ENCODE data around the gene ANKH.

ANKH gene

DNA sequence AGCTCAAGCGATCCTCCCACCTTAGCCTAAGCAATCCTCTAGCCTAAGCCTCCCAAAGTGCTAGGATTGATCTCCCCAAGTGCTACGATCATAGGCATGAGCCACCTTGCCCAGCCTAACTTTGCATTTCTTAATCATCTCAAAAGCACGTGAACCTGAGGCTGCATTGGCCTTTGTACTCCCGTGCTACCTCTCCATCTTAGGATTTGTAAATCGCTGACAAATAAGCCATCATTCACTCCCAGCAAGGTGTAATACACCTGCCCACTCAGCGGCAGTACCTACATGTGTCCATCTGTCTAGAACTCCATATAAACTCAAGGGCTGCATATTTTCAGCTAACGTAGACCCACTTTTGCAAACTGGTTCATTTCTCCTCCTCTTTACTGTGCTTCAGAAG is 2.8 kb downstream of the ANKH start:
- H3K4me1 ChIP-seq (ENCODE audit: insufficient read depth, low read length) = peaks cover 2% of the 10 kb centered on the region; the same call in 1 of the 2 replicates

DNA sequence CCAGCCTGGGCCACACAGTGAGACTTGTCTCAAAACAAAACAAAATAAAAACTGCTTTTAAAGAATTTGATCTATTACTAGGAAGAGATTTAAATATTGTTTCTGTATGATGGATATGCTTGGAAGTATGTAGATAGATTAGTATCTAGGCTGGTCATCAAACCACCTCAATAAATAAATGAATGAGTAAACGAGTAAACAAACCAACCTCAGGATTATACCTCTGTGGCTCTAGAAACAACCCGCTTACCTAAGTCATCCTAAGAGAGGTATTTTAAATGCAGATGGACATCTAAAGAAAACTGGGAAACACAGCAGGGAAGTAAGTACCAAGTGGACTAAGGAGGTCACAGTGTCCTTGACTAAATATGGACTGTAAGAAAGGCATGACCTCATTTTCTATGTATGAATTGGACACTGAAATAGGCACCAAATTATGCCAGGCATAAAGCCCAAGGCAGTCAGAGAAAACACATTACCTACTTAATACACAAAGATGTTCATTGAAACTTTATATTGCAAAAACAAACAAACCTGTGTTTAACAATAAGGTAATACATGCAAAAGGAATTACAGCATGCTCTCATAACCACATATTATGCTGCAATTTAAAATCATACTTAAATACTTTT is 7.3 kb downstream of the ANKH start:
- Histone ChIP-seq H3K36me3 (ENCODE audit: insufficient read depth, low read depth, low read length) (no peaks in the 10 kb centered on the region), H3K4me3 (ENCODE audit: low read length) (no peak overlapping the region), H3K27ac (ENCODE audit: low read length) (no peak overlapping the region), H3K27me3 (ENCODE audit: insufficient read depth, low read length) (peaks cover 11% of the 10 kb centered on the region), H3K9ac (ENCODE audit: low read depth, low read length) (no peak overlapping the region), H3K4me1 (ENCODE audit: insufficient read depth, low read length) (no peaks in the 10 kb centered on the region), H3K9me3 (ENCODE audit: insufficient read depth, low read depth, low read length) (no peaks in the 10 kb centered on the region)

More for the DNA sequence above, 2.8 kb downstream of the ANKH start:
- Histone ChIP-seq H3K27ac (ENCODE audit: low read length) (no peak overlapping the region), H3K36me3 (ENCODE audit: insufficient read depth, low read depth, low read length) (no peaks in the 10 kb centered on the region), H3K4me3 (ENCODE audit: low read length) (no peak overlapping the region), H3K9ac (ENCODE audit: low read depth, low read length) (no peak overlapping the region), H3K9me3 (ENCODE audit: insufficient read depth, low read depth, low read length) (no peaks in the 10 kb centered on the region), H3K27me3 (ENCODE audit: insufficient read depth, low read length) (peaks cover 47% of the 10 kb centered on the region)

DNA sequence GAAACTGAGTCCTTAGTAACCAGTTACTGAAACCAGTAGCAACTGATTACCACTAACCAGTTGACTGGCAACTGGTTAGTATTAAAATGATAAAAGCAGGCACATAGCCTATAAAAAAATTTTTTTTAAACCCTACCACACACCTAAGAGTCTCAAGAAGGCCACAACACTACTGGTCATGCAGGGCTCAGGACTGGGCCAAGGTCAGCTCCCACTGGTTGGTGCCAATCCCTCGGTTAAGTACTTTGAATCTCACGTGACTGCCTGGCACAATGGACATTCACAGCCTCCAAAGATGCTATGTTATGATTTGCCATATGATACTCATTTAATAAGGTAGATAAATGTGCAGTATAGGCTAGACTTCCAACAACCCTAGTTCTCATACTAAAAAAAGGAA is 8.5 kb downstream of the ANKH start:
- H3K27me3 ChIP-seq (ENCODE audit: insufficient read depth, low read length) = no peaks in the 10 kb centered on the region
- H3K4me3 ChIP-seq (ENCODE audit: low read length) = no peak overlapping the region
- H3K27ac ChIP-seq (ENCODE audit: low read length) = no peak overlapping the region
- no peaks in the 10 kb centered on the region for H3K36me3 ChIP-seq (ENCODE audit: insufficient read depth, low read depth, low read length)
- no peaks in the 10 kb centered on the region for H3K4me1 ChIP-seq (ENCODE audit: insufficient read depth, low read length)
- H3K9me3 ChIP-seq (ENCODE audit: insufficient read depth, low read depth, low read length) = no peaks in the 10 kb centered on the region
- H3K9ac ChIP-seq (ENCODE audit: low read depth, low read length) = no peak overlapping the region

DNA sequence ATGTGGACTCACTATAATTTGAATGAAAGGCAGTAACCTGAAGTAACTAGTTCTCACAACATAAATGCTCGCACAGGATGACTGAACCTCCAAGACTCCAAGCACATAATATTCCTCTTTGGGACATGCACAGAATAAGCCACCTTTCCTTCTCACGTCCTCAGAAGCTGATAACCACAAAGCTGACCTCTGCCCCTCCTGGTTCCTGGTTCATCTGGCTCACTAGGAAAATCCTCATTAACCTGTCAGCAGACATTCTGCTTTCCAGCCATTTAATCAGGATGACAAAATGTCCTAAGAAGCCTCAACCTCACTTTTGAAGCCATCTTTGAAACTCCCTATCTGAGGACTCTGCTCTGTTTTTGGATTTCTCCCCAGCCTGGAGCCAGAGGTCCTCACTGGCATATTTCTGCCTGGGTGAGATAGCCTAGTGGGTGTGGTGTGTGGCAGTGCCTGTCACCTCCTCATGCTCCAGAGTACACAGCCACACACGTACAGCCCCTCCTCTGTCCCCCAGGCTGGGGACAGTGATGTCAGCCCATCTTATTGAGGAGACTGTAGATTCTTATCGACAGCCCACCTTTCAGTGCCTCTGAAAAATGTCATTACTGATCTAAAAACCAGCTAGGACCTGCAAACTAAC is 10.3 kb downstream of the ANKH start:
- Histone ChIP-seq H3K4me1 (ENCODE audit: insufficient read depth, low read length) (no peaks in the 10 kb centered on the region), H3K4me3 (ENCODE audit: low read length) (no peak overlapping the region), H3K9ac (ENCODE audit: low read depth, low read length) (no peak overlapping the region), H3K27ac (ENCODE audit: low read length) (no peak overlapping the region), H3K27me3 (ENCODE audit: insufficient read depth, low read length) (no peaks in the 10 kb centered on the region), H3K36me3 (ENCODE audit: insufficient read depth, low read depth, low read length) (no peaks in the 10 kb centered on the region), H3K9me3 (ENCODE audit: insufficient read depth, low read depth, low read length) (no peaks in the 10 kb centered on the region)

DNA sequence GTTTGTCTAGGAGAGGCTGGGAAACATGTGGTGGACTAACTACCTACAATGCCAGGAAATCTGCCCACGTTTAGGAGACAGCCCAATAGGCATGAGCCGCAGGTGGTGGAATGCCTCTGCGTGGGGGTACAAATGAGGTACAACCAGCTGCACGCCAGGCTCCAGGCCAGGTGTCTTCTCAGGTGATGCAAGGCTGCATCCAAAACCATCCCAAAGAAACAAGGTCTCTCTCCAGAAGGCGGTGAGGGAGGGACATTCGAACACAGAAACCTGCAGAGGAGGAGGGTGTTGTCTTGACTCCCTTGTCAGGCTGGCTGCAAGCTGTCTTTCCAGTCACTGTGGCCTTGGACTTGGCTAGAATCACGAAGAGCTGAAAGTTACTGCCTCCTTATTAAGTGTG is 11.6 kb downstream of the ANKH start:
- H3K27ac ChIP-seq (ENCODE audit: low read length) = no peak overlapping the region
- no peaks in the 10 kb centered on the region for H3K4me1 ChIP-seq (ENCODE audit: insufficient read depth, low read length)
- no peaks in the 10 kb centered on the region for H3K27me3 ChIP-seq (ENCODE audit: insufficient read depth, low read length)
- no peak overlapping the region for H3K9ac ChIP-seq (ENCODE audit: low read depth, low read length)
- H3K9me3 ChIP-seq (ENCODE audit: insufficient read depth, low read depth, low read length) = no peaks in the 10 kb centered on the region
- H3K4me3 ChIP-seq (ENCODE audit: low read length) = no peak overlapping the region
- no peaks in the 10 kb centered on the region for H3K36me3 ChIP-seq (ENCODE audit: insufficient read depth, low read depth, low read length)

DNA sequence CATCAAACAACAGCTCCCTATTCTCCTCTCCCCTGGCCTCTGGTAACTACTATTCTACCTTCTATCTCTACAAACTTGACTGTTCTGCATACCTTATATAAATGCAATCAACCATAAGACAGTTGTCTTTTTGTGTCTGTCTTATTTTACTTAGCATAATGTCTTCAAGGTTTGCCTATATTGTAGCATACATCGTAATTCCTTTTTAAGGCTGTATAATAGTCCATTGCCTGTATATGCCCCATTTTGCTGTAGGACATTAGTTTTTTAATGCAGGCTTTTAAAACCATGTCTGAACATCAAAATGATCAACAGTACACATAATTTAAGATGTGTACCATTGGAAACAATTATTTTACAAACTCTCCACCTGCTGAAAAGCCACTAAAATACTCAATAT is 12.4 kb downstream of the ANKH start:
- Histone ChIP-seq H3K4me1 (ENCODE audit: insufficient read depth, low read length) (no peaks in the 10 kb centered on the region), H3K9ac (ENCODE audit: low read depth, low read length) (no peak overlapping the region), H3K27ac (ENCODE audit: low read length) (no peak overlapping the region), H3K36me3 (ENCODE audit: insufficient read depth, low read depth, low read length) (no peaks in the 10 kb centered on the region), H3K9me3 (ENCODE audit: insufficient read depth, low read depth, low read length) (no peaks in the 10 kb centered on the region), H3K4me3 (ENCODE audit: low read length) (no peak overlapping the region), H3K27me3 (ENCODE audit: insufficient read depth, low read length) (no peaks in the 10 kb centered on the region)

DNA sequence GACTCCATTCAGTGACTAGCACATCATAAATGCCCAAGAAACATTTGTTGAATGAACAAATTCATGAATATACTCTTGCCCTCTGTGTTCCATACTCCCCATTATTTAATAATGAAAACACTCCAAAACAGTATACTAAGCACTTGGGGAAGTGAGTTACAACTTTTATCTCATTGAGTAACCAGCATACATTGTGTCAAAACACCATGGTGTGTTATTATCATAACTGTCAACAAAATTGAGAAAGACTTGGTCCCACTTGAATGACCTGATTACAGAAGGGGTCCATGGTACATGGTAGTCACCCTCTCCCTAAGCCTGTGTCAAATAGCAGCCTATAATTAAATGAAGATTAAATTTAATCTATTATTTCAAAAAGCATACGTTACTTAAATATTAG is 16.2 kb downstream of the ANKH start:
- peaks cover 9% of the 10 kb centered on the region for H3K4me1 ChIP-seq (ENCODE audit: insufficient read depth, low read length)
- H3K9ac ChIP-seq (ENCODE audit: low read depth, low read length) = no peak overlapping the region
- H3K27me3 ChIP-seq (ENCODE audit: insufficient read depth, low read length) = no peaks in the 10 kb centered on the region
- H3K36me3 ChIP-seq (ENCODE audit: insufficient read depth, low read depth, low read length) = no peaks in the 10 kb centered on the region
- no peak overlapping the region for H3K4me3 ChIP-seq (ENCODE audit: low read length)
- no peak overlapping the region for H3K27ac ChIP-seq (ENCODE audit: low read length)
- no peaks in the 10 kb centered on the region for H3K9me3 ChIP-seq (ENCODE audit: insufficient read depth, low read depth, low read length)

DNA sequence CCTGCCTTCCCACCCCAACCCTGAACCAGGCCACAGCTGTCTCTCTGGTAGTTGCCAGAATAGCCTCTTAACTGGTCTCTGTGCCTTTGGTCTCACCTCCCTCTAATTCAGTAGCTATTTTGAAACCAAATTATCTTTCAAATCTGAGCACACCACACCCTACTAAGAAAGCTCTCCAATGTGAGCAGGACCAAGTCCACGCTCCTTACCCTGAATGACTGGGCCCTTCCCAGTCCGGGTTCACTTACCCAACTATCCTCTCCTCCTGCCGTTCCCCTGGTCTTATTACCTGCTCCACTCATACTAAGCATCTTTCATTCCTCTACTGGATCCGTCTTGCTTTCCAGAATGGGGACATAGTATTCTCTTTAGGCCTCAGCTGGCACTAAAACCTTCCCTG is 16.8 kb downstream of the ANKH start:
- Histone ChIP-seq H3K36me3 (ENCODE audit: insufficient read depth, low read depth, low read length) (no peaks in the 10 kb centered on the region), H3K4me1 (ENCODE audit: insufficient read depth, low read length) (peaks cover 12% of the 10 kb centered on the region), H3K4me3 (ENCODE audit: low read length) (no peak overlapping the region), H3K27me3 (ENCODE audit: insufficient read depth, low read length) (no peaks in the 10 kb centered on the region), H3K27ac (ENCODE audit: low read length) (no peak overlapping the region), H3K9me3 (ENCODE audit: insufficient read depth, low read depth, low read length) (no peaks in the 10 kb centered on the region), H3K9ac (ENCODE audit: low read depth, low read length) (no peak overlapping the region)

DNA sequence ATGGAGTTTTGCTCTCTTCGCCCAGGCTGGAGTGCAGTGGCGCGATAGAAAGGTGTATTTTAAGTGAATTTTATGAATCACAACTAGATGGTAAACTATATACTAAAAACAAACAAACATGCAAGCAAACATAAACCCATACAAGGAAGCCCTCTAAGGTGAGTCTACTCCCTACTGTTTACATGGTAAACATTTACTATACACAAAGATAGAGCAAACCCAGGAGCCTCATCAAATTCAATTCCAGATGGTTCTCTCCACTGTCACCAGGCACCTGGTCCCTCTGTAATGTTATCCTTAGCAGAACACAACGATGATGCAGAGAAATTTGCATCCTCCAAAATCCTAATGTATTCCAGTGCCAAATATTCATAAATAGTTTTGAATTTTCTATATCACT is 17.9 kb downstream of the ANKH start:
- Histone ChIP-seq H3K36me3 (ENCODE audit: insufficient read depth, low read depth, low read length) (no peaks in the 10 kb centered on the region), H3K27me3 (ENCODE audit: insufficient read depth, low read length) (no peaks in the 10 kb centered on the region), H3K9ac (ENCODE audit: low read depth, low read length) (no peak overlapping the region), H3K9me3 (ENCODE audit: insufficient read depth, low read depth, low read length) (no peaks in the 10 kb centered on the region), H3K27ac (ENCODE audit: low read length) (no peak overlapping the region), H3K4me1 (ENCODE audit: insufficient read depth, low read length) (peaks cover 21% of the 10 kb centered on the region), H3K4me3 (ENCODE audit: low read length) (no peak overlapping the region)

DNA sequence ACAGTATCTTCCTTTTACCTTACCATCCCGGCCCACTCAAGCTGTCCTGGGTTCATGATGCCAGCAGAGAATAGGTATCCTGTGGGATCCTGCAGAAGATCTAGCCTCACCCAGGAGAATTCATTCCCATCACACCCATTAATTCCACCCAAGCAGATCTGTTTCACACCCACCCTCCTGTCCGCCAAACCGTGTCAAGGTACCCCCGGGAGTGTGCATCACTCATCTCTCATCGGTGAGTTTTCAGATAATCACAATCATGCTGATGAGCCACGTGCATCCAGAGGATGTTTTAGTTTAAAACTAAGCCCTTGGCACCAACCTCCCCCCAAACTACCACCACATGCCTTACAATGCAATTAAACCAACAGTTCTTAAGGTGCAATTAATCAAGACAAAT is 18.8 kb downstream of the ANKH start:
- Histone ChIP-seq H3K9ac (ENCODE audit: low read depth, low read length) (no peak overlapping the region), H3K9me3 (ENCODE audit: insufficient read depth, low read depth, low read length) (no peaks in the 10 kb centered on the region), H3K36me3 (ENCODE audit: insufficient read depth, low read depth, low read length) (no peaks in the 10 kb centered on the region), H3K4me3 (ENCODE audit: low read length) (no peak overlapping the region), H3K4me1 (ENCODE audit: insufficient read depth, low read length) (peaks cover 21% of the 10 kb centered on the region), H3K27me3 (ENCODE audit: insufficient read depth, low read length) (no peaks in the 10 kb centered on the region), H3K27ac (ENCODE audit: low read length) (no peak overlapping the region)

DNA sequence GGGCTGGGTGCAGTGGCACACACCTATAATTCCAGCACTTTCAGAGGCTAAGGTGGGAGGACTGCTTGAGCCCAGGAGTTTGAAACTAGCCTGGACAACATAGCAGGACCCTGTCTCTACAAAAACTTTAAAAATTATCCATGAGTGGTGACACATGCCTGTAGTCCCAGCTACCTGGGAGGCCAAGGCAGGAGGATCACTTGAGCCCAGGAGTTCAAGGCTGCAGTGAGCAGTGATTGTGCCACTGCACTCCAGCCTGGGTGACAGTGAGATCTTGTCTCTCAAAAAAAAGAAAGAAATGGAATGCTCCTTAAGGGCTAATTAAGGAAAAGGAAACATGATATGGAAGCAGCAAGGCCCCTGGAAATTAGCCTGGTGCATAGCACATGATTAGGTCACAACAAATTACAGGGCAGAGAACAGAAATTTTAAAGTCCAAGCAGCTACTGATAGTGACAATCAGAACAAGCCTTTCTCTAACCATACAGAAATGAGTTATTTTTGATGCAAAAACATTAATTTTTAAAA is 19.5 kb downstream of the ANKH start:
- no peaks in the 10 kb centered on the region for H3K27me3 ChIP-seq (ENCODE audit: insufficient read depth, low read length)
- H3K9ac ChIP-seq (ENCODE audit: low read depth, low read length) = no peak overlapping the region
- H3K4me3 ChIP-seq (ENCODE audit: low read length) = no peak overlapping the region
- no peaks in the 10 kb centered on the region for H3K9me3 ChIP-seq (ENCODE audit: insufficient read depth, low read depth, low read length)
- no peaks in the 10 kb centered on the region for H3K36me3 ChIP-seq (ENCODE audit: insufficient read depth, low read depth, low read length)
- peaks cover 21% of the 10 kb centered on the region for H3K4me1 ChIP-seq (ENCODE audit: insufficient read depth, low read length)
- no peak overlapping the region for H3K27ac ChIP-seq (ENCODE audit: low read length)

DNA sequence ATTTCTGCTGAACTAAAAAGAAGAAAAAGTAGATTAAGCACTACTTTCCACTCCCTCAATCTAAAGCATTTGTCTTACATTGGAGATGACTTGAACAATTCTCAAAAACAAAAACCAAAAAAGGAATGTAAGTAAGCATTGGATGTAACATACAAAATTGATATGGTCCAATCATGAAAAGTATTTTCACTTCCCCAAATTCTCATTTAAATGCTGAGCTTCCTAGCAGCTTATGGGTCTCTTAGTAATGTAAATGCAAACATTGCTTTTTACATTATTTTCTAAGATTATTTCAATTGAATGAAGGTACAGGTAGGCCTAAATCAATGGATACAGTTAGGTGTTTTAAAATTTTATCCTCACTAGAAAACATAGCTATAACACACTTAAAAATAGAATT is 20.0 kb downstream of the ANKH start:
- no peaks in the 10 kb centered on the region for H3K9me3 ChIP-seq (ENCODE audit: insufficient read depth, low read depth, low read length)
- no peaks in the 10 kb centered on the region for H3K36me3 ChIP-seq (ENCODE audit: insufficient read depth, low read depth, low read length)
- no peaks in the 10 kb centered on the region for H3K27me3 ChIP-seq (ENCODE audit: insufficient read depth, low read length)
- H3K9ac ChIP-seq (ENCODE audit: low read depth, low read length) = no peak overlapping the region
- H3K4me3 ChIP-seq (ENCODE audit: low read length) = no peak overlapping the region
- H3K27ac ChIP-seq (ENCODE audit: low read length) = no peak overlapping the region
- H3K4me1 ChIP-seq (ENCODE audit: insufficient read depth, low read length) = peaks cover 21% of the 10 kb centered on the region
